Loucy (cell line): ENCODE results near the gene CRYBB1.

Experiments
- EZH2phosphoT487 ChIP-seq: fragments of 200-600 bp; IDR thresholded peaks from 2 replicates; pipeline ENCODE4 v1.6.1; 2018; ENCODE audit warnings: antibody characterized with exemption, mild to moderate bottlenecking, moderate library complexity, borderline replicate concordance
- TF ChIP-seq, protein P1 (sequence below): fragments of 200-600 bp; sonication (generic); conservative IDR thresholded peaks from 2 replicates; pipeline ENCODE4 v1.5.1; 2014; ENCODE audit warnings: mild to moderate bottlenecking, antibody characterized with exemption, low read length

DNA sequence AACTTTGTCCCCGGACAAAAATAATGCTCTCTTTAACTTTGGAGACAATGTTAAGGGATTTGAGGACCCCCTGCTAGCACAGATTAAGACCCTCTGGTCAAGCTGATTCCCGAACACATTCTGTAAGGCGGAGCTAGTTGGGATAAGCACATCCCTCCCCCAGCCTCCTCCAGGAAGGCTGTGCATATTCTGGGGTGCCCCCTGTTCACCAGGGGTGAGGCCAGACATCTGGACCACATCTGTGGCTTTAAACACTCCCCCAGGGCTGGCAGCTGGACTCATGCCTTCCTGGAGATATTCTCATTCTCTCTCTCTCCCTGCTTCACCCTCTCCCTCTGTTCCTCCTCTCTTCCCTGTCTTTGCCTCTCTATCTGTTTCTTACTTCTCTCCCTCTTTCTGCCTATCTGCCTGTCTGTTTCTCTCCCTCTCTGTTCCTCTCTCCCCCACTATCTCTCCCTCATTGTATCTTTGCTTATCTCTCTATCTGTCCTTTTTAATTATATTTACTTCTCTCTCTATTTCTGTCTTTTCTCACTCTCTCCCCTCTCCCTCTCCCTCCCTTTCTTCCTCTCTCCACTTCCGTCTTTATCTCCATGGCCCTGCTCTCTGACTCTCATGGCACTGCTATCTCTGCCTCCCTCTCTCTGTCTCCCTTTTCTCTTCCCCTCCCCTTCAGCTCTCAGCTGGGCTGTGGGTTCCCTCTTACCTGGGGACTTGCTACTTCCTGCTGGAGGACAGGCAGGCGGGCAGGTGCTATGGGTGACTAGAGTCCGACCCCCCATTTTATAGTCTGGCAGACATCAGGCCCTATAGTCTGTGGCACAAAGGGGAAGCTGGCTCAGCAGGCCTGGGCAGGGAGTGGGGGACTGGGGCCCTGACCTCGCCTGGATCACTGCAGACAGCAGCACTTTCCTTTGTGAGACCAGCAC lies at the start of gene CRYBB1:
- TF ChIP-seq, protein P1, sequence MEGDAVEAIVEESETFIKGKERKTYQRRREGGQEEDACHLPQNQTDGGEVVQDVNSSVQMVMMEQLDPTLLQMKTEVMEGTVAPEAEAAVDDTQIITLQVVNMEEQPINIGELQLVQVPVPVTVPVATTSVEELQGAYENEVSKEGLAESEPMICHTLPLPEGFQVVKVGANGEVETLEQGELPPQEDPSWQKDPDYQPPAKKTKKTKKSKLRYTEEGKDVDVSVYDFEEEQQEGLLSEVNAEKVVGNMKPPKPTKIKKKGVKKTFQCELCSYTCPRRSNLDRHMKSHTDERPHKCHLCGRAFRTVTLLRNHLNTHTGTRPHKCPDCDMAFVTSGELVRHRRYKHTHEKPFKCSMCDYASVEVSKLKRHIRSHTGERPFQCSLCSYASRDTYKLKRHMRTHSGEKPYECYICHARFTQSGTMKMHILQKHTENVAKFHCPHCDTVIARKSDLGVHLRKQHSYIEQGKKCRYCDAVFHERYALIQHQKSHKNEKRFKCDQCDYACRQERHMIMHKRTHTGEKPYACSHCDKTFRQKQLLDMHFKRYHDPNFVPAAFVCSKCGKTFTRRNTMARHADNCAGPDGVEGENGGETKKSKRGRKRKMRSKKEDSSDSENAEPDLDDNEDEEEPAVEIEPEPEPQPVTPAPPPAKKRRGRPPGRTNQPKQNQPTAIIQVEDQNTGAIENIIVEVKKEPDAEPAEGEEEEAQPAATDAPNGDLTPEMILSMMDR: no peak
- TF ChIP-seq EZH2phosphoT487: no peak
